ENCODE measurements around the gene TENM3. TPM values are rescaled to one million over a fixed set of nuclear protein-coding genes. Genes with fewer than 3 reads are reported as not detected.

The TENM3 gene
- total RNA-seq, 2 experiments from 2014 or later: not detected

DNA sequence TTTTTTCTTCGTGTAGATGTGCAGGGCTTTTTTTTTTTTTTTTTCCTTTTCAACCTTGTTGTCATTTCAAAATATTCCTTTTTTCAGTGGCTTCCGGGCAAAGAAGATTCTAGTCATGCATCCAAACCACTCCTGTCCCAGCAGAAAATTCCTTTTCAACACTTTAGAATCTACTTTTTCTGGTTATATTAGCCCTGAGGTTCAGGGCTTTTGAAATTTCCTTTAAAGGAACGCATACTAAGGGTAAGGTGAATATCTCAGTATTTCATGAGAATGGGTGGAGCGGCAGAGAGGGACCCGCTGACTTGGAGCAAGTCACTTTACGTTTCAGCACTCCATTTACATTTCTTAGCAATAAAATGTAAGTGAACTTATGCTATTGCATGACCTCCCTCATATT lies 15.6 kb upstream of the TENM3 start:
- Histone ChIP-seq H2AFZ (ENCODE audit: low read length) (no peak overlapping the region), H3K36me3 (ENCODE audit: insufficient read depth, low read length) (no peaks in the 10 kb centered on the region), H3K79me2 (ENCODE audit: insufficient read depth, low read depth, low read length) (no peaks in the 10 kb centered on the region), H3K4me1 (ENCODE audit: insufficient read depth, low read length, poor library complexity, severe bottlenecking) (no peaks in the 10 kb centered on the region), H3K4me2 (ENCODE audit: low read length) (no peak overlapping the region), H3K4me3 (ENCODE audit: low read depth, low read length, poor library complexity, severe bottlenecking) (no peak overlapping the region), H3K27ac (ENCODE audit: low read depth, low read length, poor library complexity, severe bottlenecking) (no peak overlapping the region), H4K20me1 (ENCODE audit: insufficient read depth, low read length) (no peaks in the 10 kb centered on the region), H3K9me2 (ENCODE audit: insufficient read depth, low read length) (no peaks in the 10 kb centered on the region), H3K9me3 (ENCODE audit: low read length) (no peaks in the 10 kb centered on the region)
- POLR2A ChIA-PET: no interaction called here
- no peak for DNase-seq (ENCODE audit: low spot score)
- TF ChIP-seq, protein P1, sequence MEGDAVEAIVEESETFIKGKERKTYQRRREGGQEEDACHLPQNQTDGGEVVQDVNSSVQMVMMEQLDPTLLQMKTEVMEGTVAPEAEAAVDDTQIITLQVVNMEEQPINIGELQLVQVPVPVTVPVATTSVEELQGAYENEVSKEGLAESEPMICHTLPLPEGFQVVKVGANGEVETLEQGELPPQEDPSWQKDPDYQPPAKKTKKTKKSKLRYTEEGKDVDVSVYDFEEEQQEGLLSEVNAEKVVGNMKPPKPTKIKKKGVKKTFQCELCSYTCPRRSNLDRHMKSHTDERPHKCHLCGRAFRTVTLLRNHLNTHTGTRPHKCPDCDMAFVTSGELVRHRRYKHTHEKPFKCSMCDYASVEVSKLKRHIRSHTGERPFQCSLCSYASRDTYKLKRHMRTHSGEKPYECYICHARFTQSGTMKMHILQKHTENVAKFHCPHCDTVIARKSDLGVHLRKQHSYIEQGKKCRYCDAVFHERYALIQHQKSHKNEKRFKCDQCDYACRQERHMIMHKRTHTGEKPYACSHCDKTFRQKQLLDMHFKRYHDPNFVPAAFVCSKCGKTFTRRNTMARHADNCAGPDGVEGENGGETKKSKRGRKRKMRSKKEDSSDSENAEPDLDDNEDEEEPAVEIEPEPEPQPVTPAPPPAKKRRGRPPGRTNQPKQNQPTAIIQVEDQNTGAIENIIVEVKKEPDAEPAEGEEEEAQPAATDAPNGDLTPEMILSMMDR (conservative IDR thresholded peaks at IDR 0.05; ENCODE audit: low read length): no peak
- TF ChIP-seq EZH2phosphoT487 (IDR thresholded peaks at IDR 0.05; ENCODE audit: borderline replicate concordance, low read depth, low read length): no peak
- intact Hi-C loops (cut with micrococcal nuclease; ENCODE audit: unreplicated experiment): no loop called here
- CTCF ChIA-PET (ENCODE audit: unreplicated experiment): no interaction called here
- BruUV-seq (replicated peaks): no TSS peak

DNA sequence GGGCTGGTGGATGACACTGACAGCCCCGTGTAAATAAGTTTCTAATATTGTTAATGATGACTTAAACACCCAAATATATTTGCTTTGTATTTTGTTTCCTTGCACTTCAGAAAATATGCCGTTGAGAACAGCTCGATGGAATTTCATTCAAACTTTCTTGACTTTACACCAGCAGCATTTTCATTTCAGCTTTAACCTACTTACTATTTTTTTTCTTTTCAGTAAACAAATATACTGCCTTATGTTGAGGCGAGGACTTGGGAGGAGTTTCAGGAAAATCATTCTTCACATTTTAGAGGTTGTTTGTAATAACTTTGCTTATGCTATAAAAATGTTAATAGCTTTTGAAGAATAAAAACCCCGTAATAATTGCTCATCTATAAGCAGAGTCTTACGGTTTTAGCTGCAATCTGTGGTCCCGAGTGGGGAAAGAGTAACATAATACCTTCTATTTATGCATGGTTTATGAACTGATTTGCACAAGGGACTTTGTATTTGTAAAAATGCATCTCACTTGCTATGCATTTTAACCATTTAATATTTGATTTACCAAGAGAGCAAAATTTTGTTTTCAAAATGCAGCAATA lies 14.1 kb upstream of the TENM3 start:
- no peak overlapping the region for H3K27ac ChIP-seq (ENCODE audit: low read depth, low read length, poor library complexity, severe bottlenecking)
- no peaks in the 10 kb centered on the region for H3K36me3 ChIP-seq (ENCODE audit: insufficient read depth, low read length)
- H3K4me1 ChIP-seq (ENCODE audit: insufficient read depth, low read length, poor library complexity, severe bottlenecking): no peaks in the 10 kb centered on the region
- intact Hi-C loops (cut with micrococcal nuclease; ENCODE audit: unreplicated experiment): no loop called here
- no peaks in the 10 kb centered on the region for H4K20me1 ChIP-seq (ENCODE audit: insufficient read depth, low read length)
- TF ChIP-seq, protein P1 (conservative IDR thresholded peaks at IDR 0.05; ENCODE audit: low read length): no peak
- TF ChIP-seq EZH2phosphoT487 (IDR thresholded peaks at IDR 0.05; ENCODE audit: borderline replicate concordance, low read depth, low read length): no peak
- no peak overlapping the region for H3K4me2 ChIP-seq (ENCODE audit: low read length)
- ChIA-PET POLR2A (interaction anchor here (0.6 to 1.0 kb wide), 2 partner anchors 21 to 434 kb away, joined by 3 to 4 read pairs; no protein-coding TSS in a partner anchor), CTCF (ENCODE audit: unreplicated experiment) (no interaction called here)
- DNase-seq (ENCODE audit: low spot score): no peak
- no peaks in the 10 kb centered on the region for H3K79me2 ChIP-seq (ENCODE audit: insufficient read depth, low read depth, low read length)
- H3K4me3 ChIP-seq (ENCODE audit: low read depth, low read length, poor library complexity, severe bottlenecking): no peak overlapping the region
- H3K9me3 ChIP-seq (ENCODE audit: low read length): no peaks in the 10 kb centered on the region
- BruUV-seq (replicated peaks): no TSS peak
- H3K9me2 ChIP-seq (ENCODE audit: insufficient read depth, low read length): no peaks in the 10 kb centered on the region
- H2AFZ ChIP-seq (ENCODE audit: low read length): no peak overlapping the region

DNA sequence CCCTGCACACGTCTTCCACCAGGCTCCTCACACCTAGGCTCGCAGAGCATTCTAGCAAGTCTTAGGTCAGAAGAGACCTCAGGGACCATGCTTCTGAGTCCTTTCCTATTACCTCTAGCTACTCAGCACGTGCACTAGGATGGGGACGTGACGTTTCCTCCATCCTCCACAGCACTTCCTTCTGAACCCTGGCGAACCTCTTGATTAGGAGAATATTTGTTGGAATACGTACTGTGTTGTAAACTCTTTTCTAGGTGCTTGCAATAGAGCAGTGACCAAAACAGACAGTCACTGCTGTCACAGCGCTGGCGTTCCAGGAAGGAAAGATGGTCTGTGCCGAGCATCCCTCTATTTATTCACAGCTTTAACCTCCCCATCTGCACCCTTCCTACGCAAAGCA lies 12.9 kb upstream of the TENM3 start:
- no peak overlapping the region for H3K4me2 ChIP-seq (ENCODE audit: low read length)
- no peak overlapping the region for H3K27ac ChIP-seq (ENCODE audit: low read depth, low read length, poor library complexity, severe bottlenecking)
- ChIA-PET CTCF (ENCODE audit: unreplicated experiment) (no interaction called here), POLR2A (interaction anchor here (0.6 to 1.0 kb wide), 3 partner anchors 9 to 19 kb away, joined by 3 to 4 read pairs (median 3); no protein-coding TSS in a partner anchor)
- no peaks in the 10 kb centered on the region for H4K20me1 ChIP-seq (ENCODE audit: insufficient read depth, low read length)
- H3K36me3 ChIP-seq (ENCODE audit: insufficient read depth, low read length): no peaks in the 10 kb centered on the region
- no peaks in the 10 kb centered on the region for H3K4me1 ChIP-seq (ENCODE audit: insufficient read depth, low read length, poor library complexity, severe bottlenecking)
- no peaks in the 10 kb centered on the region for H3K9me3 ChIP-seq (ENCODE audit: low read length)
- no peaks in the 10 kb centered on the region for H3K9me2 ChIP-seq (ENCODE audit: insufficient read depth, low read length)
- intact Hi-C loops (cut with micrococcal nuclease; ENCODE audit: unreplicated experiment): no loop called here
- TF ChIP-seq EZH2phosphoT487 (IDR thresholded peaks at IDR 0.05; ENCODE audit: borderline replicate concordance, low read depth, low read length): no peak
- TF ChIP-seq, protein P1 (conservative IDR thresholded peaks at IDR 0.05; ENCODE audit: low read length): no peak
- H3K4me3 ChIP-seq (ENCODE audit: low read depth, low read length, poor library complexity, severe bottlenecking): no peak overlapping the region
- H2AFZ ChIP-seq (ENCODE audit: low read length): no peak overlapping the region
- BruUV-seq (replicated peaks): no TSS peak
- no peaks in the 10 kb centered on the region for H3K79me2 ChIP-seq (ENCODE audit: insufficient read depth, low read depth, low read length)
- no peak for DNase-seq (ENCODE audit: low spot score)

All from OCI-LY7 (cell line).